H1 (cell line): Measurements from ENCODE around the gene URGCP. TPM values are rescaled to one million over a fixed set of nuclear protein-coding genes. Genes with fewer than 3 reads are reported as not detected.

Experiments
- CTCF ChIA-PET: fragments of 300-600 bp; sonication (Branson Sonifier 250); formaldehyde crosslinking; loops from one replicate; lab custom pipeline; 2021; ENCODE audit not compliant: partially characterized antibody; lab: Charles Lee
- POLR2A ChIA-PET: fragments of 300-600 bp; sonication (Branson Sonifier 250); formaldehyde crosslinking; loops from one replicate; lab custom pipeline; 2021; ENCODE audit warnings: inconsistent platforms; ENCODE audit not compliant: partially characterized antibody; lab: Charles Lee
- DNase-seq, 2 experiments: peaks; one replicate each; pipeline versions ENCODE4 v3.0.0 to v3.0.0-alpha.2; 2010 to 2022; ENCODE audit warnings: low spot score in 2 of 2, low read depth in 1 of 2, mixed read lengths in 1 of 2
- FAIRE-seq: peaks from 2 replicates; lab custom pipeline; 2011; peaks lifted over from hg19 to GRCh38; lab: Jason Lieb, UNC
- H2AFZ ChIP-seq: 2 replicates; pipeline ENCODE4 v1.8.1; 2012; ENCODE audit warnings: low read length, inconsistent platforms
- H2AK5ac ChIP-seq: 2 replicates; pipeline ENCODE4 v1.6.1; 2013; ENCODE audit warnings: low read depth, low read length
- H2BK120ac ChIP-seq: replicated peaks from 2 replicates; pipeline ENCODE3; 2013; ENCODE audit warnings: low read depth, low read length, inconsistent platforms
- H2BK12ac ChIP-seq: 2 replicates; pipeline ENCODE4 v1.6.1; 2013; ENCODE audit warnings: low read depth, low read length
- H2BK15ac ChIP-seq: 2 replicates; pipeline ENCODE4 v1.6.1; 2013; ENCODE audit warnings: low read length
- H2BK20ac ChIP-seq: 2 replicates; pipeline ENCODE4 v1.6.1; 2013; ENCODE audit warnings: low read length
- H2BK5ac ChIP-seq: 2 replicates; pipeline ENCODE4 v1.6.1; 2013; ENCODE audit warnings: low read depth, low read length
- H3K14ac ChIP-seq: 2 replicates; pipeline ENCODE4 v1.6.1; 2013; ENCODE audit warnings: inconsistent platforms; ENCODE audit not compliant: insufficient read length
- H3K18ac ChIP-seq: 2 replicates; pipeline ENCODE4 v1.6.1; 2013; ENCODE audit warnings: low read length; ENCODE audit errors: extremely low read depth
- H3K23ac ChIP-seq: 2 replicates; pipeline ENCODE4 v1.6.1; 2013; ENCODE audit warnings: inconsistent platforms; ENCODE audit not compliant: insufficient read length
- H3K23me2 ChIP-seq: 2 replicates; pipeline ENCODE4 v1.6.1; 2013; ENCODE audit warnings: low read depth, low read length
- H3K27ac ChIP-seq: 2 replicates; pipeline ENCODE4 v1.6.1; 2011; ENCODE audit warnings: low read depth, low read length, inconsistent platforms
- H3K27me3 ChIP-seq, 4 experiments: replicated peaks in 1 of 4; 1 replicate in 1 of 4; 2 replicates in 3 of 4; pipeline versions ENCODE4 v1.6.1 to v1.8.1; 2011 to 2013; ENCODE audit warnings: low read length in 3 of 4, mild to moderate bottlenecking in 3 of 4, inconsistent platforms in 2 of 4, mixed read lengths in 2 of 4, moderate library complexity in 1 of 4; ENCODE audit not compliant: control insufficient read depth in 3 of 4, insufficient read depth in 3 of 4; ENCODE audit errors: extremely low read depth in 1 of 4
- H3K36me3 ChIP-seq, 4 experiments: 2 replicates each; pipeline versions ENCODE4 v1.6.1 to v1.8.1; 2011 to 2013; ENCODE audit warnings: mild to moderate bottlenecking in 4 of 4, low read length in 3 of 4, moderate library complexity in 2 of 4, control low read depth in 1 of 4, inconsistent platforms in 1 of 4; ENCODE audit not compliant: insufficient read depth in 4 of 4, control insufficient read depth in 2 of 4
- H3K4ac ChIP-seq: replicated peaks from 2 replicates; pipeline ENCODE3; 2013; ENCODE audit warnings: low read length, low read depth, mixed read lengths, inconsistent platforms; ENCODE audit not compliant: insufficient read length
- H3K4me1 ChIP-seq, 4 experiments: replicated peaks in 1 of 4; 1 replicate in 1 of 4; 2 replicates in 3 of 4; pipeline versions ENCODE4 v1.6.1 to v1.8.1; 2011 to 2013; ENCODE audit warnings: low read length in 3 of 4, inconsistent platforms in 2 of 4, mixed read lengths in 1 of 4; ENCODE audit not compliant: insufficient read depth in 4 of 4, control insufficient read depth in 3 of 4
- H3K4me2 ChIP-seq, 2 experiments: 2 replicates each; pipeline versions ENCODE4 v1.6.1 to v1.8.1; 2011 to 2013; ENCODE audit warnings: low read depth in 2 of 2, low read length in 2 of 2, control low read depth in 1 of 2, inconsistent platforms in 1 of 2, mild to moderate bottlenecking in 1 of 2; ENCODE audit not compliant: insufficient read depth in 1 of 2
- H3K4me3 ChIP-seq, 4 experiments: fragments of 200-600, 300-600 bp in 1 of 4; sonication (generic), shearing (Covaris generic), sonication (Bioruptor Twin) in 1 of 4; 2 replicates each; pipeline versions ENCODE4 v1.5.1 to v1.8.1; 2011 to 2016; ENCODE audit warnings: low read length in 4 of 4, low read depth in 3 of 4, control low read depth in 2 of 4, inconsistent platforms in 2 of 4, mild to moderate bottlenecking in 2 of 4, mixed read lengths in 1 of 4, moderate library complexity in 1 of 4; ENCODE audit not compliant: insufficient read depth in 2 of 4; ENCODE audit errors: extremely low read depth in 1 of 4
- H3K56ac ChIP-seq: replicated peaks from 2 replicates; pipeline ENCODE3; 2013; ENCODE audit warnings: low read depth, mild to moderate bottlenecking, mixed read lengths, low read length, inconsistent platforms; ENCODE audit not compliant: insufficient read length
- H3K79me1 ChIP-seq: 2 replicates; pipeline ENCODE4 v1.6.1; 2013; ENCODE audit warnings: low read depth, low read length, control low read depth
- H3K79me2 ChIP-seq, 2 experiments: 2 replicates each; pipeline versions ENCODE4 v1.6.1 to v1.8.1; 2012 to 2013; ENCODE audit warnings: low read length in 2 of 2, mild to moderate bottlenecking in 2 of 2, inconsistent platforms in 1 of 2; ENCODE audit not compliant: insufficient read depth in 2 of 2, control insufficient read depth in 1 of 2
- H3K9ac ChIP-seq, 4 experiments: replicated peaks in 1 of 4; 1 replicate in 1 of 4; 2 replicates in 3 of 4; pipeline versions ENCODE4 v1.6.1 to v1.8.1; 2011 to 2013; ENCODE audit warnings: low read depth in 3 of 4, low read length in 3 of 4, control low read depth in 2 of 4, mild to moderate bottlenecking in 2 of 4, moderate library complexity in 2 of 4, inconsistent platforms in 1 of 4; ENCODE audit errors: extremely low read depth in 1 of 4
- H3K9me3 ChIP-seq, 2 experiments: 2 replicates each; pipeline versions ENCODE4 v1.6.1 to v1.8.1; 2012 to 2013; ENCODE audit warnings: mild to moderate bottlenecking in 2 of 2, moderate library complexity in 2 of 2, control low read depth in 1 of 2, inconsistent platforms in 1 of 2, low read depth in 1 of 2, low read length in 1 of 2, mixed read lengths in 1 of 2; ENCODE audit not compliant: insufficient read depth in 2 of 2
- H4K20me1 ChIP-seq, 2 experiments: replicated peaks in 1 of 2; 2 replicates each; pipeline versions ENCODE3 to v1.8.1; 2011 to 2013; ENCODE audit warnings: inconsistent platforms in 2 of 2, low read length in 2 of 2, mild to moderate bottlenecking in 1 of 2; ENCODE audit not compliant: insufficient read depth in 2 of 2, control insufficient read depth in 1 of 2
- H4K5ac ChIP-seq: 2 replicates; pipeline ENCODE4 v1.6.1; 2013; ENCODE audit warnings: low read length, low read depth, mixed read lengths, inconsistent platforms; ENCODE audit not compliant: insufficient read length
- H4K8ac ChIP-seq: 2 replicates; pipeline ENCODE4 v1.8.0; 2013; ENCODE audit warnings: mild to moderate bottlenecking, moderate library complexity, low read length, inconsistent platforms; ENCODE audit not compliant: insufficient read depth; ENCODE audit errors: extremely low read depth
- H4K91ac ChIP-seq: replicated peaks from 2 replicates; pipeline ENCODE3; 2013; ENCODE audit warnings: low read length, mixed read lengths, inconsistent platforms; ENCODE audit not compliant: insufficient read length
- BACH1 ChIP-seq: IDR thresholded peaks from 2 replicates; pipeline ENCODE4 v1.6.1; 2012; ENCODE audit warnings: low read length, improper control_type of control experiment
- GABPA ChIP-seq: IDR thresholded peaks from 2 replicates; pipeline ENCODE4 v1.6.1; 2011; ENCODE audit warnings: mild to moderate bottlenecking, low read length, moderate library complexity, borderline replicate concordance; ENCODE audit not compliant: insufficient read depth
- HDAC2 ChIP-seq, 2 experiments: fragments of 300-600 bp in 1 of 2; sonication (generic) in 1 of 2; IDR thresholded peaks; 2 replicates each; pipeline ENCODE4 v1.6.1; 2011 to 2012; ENCODE audit warnings: low read depth in 2 of 2, low read length in 2 of 2, mild to moderate bottlenecking in 2 of 2, moderate library complexity in 2 of 2, borderline replicate concordance in 1 of 2, inconsistent platforms in 1 of 2
- JUN ChIP-seq: IDR thresholded peaks from 2 replicates; pipeline ENCODE4 v1.6.1; 2011; ENCODE audit warnings: low read depth, mild to moderate bottlenecking, improper control_type of control experiment, low read length
- MAFK ChIP-seq: IDR thresholded peaks from 2 replicates; pipeline ENCODE4 v1.6.1; 2012; ENCODE audit warnings: low read depth, mild to moderate bottlenecking, improper control_type of control experiment, low read length
- WGBS, 2 experiments: shearing (Covaris generic) in 1 of 2; methylation state at CpG; one replicate each; pipeline versions ENCODE4 v1.1.6 to v1.1.7; 2013 to 2015; ENCODE audit warnings: low lambda C conversion rate in 2 of 2, mixed read lengths in 2 of 2, inconsistent platforms in 1 of 2, low coverage in 1 of 2, missing lambda C conversion rate in 1 of 2; ENCODE audit not compliant: insufficient replicate concordance in 2 of 2, insufficient coverage in 1 of 2, insufficient read length in 1 of 2; ENCODE audit errors: extremely low coverage in 1 of 2, missing lambda C conversion rate in 1 of 2; 5-methylcytosine and 5-hydroxymethylcytosine counted together
- polyA plus RNA-seq, 7 experiments: library from polyadenylated mRNA; depleted of rRNA in 3 of 7; stranded (reverse) in 5 of 7; unstranded in 2 of 7; fragments of >200 nt in 5 of 7; fragments of 200-250 nt in 2 of 7; gene quantifications; 1 replicate in 5 of 7; 2 replicates in 1 of 7; 4 replicates in 1 of 7; pipeline versions ENCODE4 v1.2.1 to v1.2.3, GENCODE V29; 2011 to 2013; ENCODE audit warnings: missing spikeins in 2 of 7, mixed read lengths in 2 of 7
- total RNA-seq: library from RNA; stranded (reverse); fragmentation: NEBNext Ultra II Directional; extraction: Animal tissue kit (Norgen Biotek cat#: 25700); gene quantifications from 2 replicates; pipeline ENCODE4 v1.2.1, GENCODE V29; 2021

Gene URGCP
- total and polyA plus RNA-seq, 2 of the 8 experiments (the other 6 are each of a cell fraction or from before 2014, with no cell fraction given) = 9.0 to 18.7 TPM

GRCh38 chr7:43876241-43876640 lies 30.2 kb downstream of the URGCP start:
- Histone ChIP-seq H3K9ac (no peak overlapping the region), H2BK15ac (no peak overlapping the region), H3K14ac (no peak overlapping the region), H2BK120ac (no peak overlapping the region), H3K56ac (no peak overlapping the region), H4K5ac (no peak overlapping the region), H3K27me3 (no peaks in the 10 kb centered on the region), H3K23me2 (no peaks in the 10 kb centered on the region), H3K4me2 (no peak overlapping the region), H3K4ac (no peak overlapping the region), H2BK5ac (no peak overlapping the region; the same call in 1 of the 2 replicates), H3K79me2 (no peaks in the 10 kb centered on the region), H4K91ac (no peak overlapping the region), H2BK20ac (no peak overlapping the region), H3K79me1 (no peaks in the 10 kb centered on the region), H2AK5ac (no peak overlapping the region), H2BK12ac (no peak overlapping the region), H3K36me3 (peaks cover 5 to 23% (median 12%) of the 10 kb centered on the region in 4 experiments; a peak in 6 of 8 replicates), H3K18ac (no peak overlapping the region)
- DNase-seq (no peak), FAIRE-seq (no peak)
- CTCF ChIA-PET = interaction anchor here (1.3 to 2.2 kb wide), 3 partner anchors 11 to 67 kb away, joined by 3 to 7 read pairs (median 3); no protein-coding TSS in a partner anchor
- WGBS, 2 experiments = 95% methylated on average over 7 of the region's 7 CpGs; no CpG with 5 or more reads in 1 of the 2 experiments
- TF ChIP-seq GABPA (no peak), MAFK (no peak), JUN (no peak), HDAC2 (IDR thresholded peaks at IDR 0.05; ENCODE audit: borderline replicate concordance in 1 of 2, low read depth in 2 of 2, low read length in 2 of 2) (no peak), BACH1 (no peak)
- TF ChIP-seq, all 59 proteins: peak for 0
- no peak overlapping the region for H3K23ac ChIP-seq
- no peak overlapping the region for H2AFZ ChIP-seq
- no peak overlapping the region for H3K27ac ChIP-seq
- no peaks in the 10 kb centered on the region for H4K20me1 ChIP-seq
- no peak overlapping the region for H3K4me3 ChIP-seq
- POLR2A ChIA-PET = interaction anchor here (1.1 to 1.5 kb wide), 2 partner anchors 25 to 68 kb away, joined by 3 read pairs; no protein-coding TSS in a partner anchor
- H4K8ac ChIP-seq = no peak overlapping the region
- H3K9me3 ChIP-seq = no peaks in the 10 kb centered on the region
- peaks cover 3 to 9% (median 4%) of the 10 kb centered on the region in 4 experiments for H3K4me1 ChIP-seq
